H9 (cell line): ENCODE data around the gene DDX20. TPM values are rescaled to one million over a fixed set of nuclear protein-coding genes. Genes with fewer than 3 reads are reported as not detected.

ENCODE experiments used
- DNase-seq: peaks from one replicate; pipeline ENCODE4 v3.0.0-alpha.2; 2017
- H2AFZ ChIP-seq: one replicate; pipeline ENCODE4 v1.6.1; 2013; ENCODE audit warnings: mild to moderate bottlenecking, low read length, control low read depth, moderate library complexity
- H2AK5ac ChIP-seq: 2 replicates; pipeline ENCODE4 v1.6.1; 2013; ENCODE audit warnings: low read length, control low read depth, mixed read lengths; ENCODE audit not compliant: insufficient read length
- H2BK120ac ChIP-seq: one replicate; pipeline ENCODE4 v1.6.1; 2013; ENCODE audit warnings: low read depth, mild to moderate bottlenecking, low read length, control low read depth, inconsistent platforms; ENCODE audit not compliant: poor library complexity, severe bottlenecking
- H2BK12ac ChIP-seq: 2 replicates; pipeline ENCODE4 v1.6.1; 2013; ENCODE audit warnings: low read length, control low read depth, mixed read lengths, low read depth; ENCODE audit not compliant: insufficient read length
- H2BK15ac ChIP-seq: 2 replicates; pipeline ENCODE4 v1.6.1; 2013; ENCODE audit warnings: low read depth, low read length, control low read depth
- H2BK20ac ChIP-seq: one replicate; pipeline ENCODE4 v1.6.1; 2013; ENCODE audit warnings: low read depth, mild to moderate bottlenecking, low read length, control low read depth, inconsistent platforms; ENCODE audit not compliant: poor library complexity, severe bottlenecking
- H2BK5ac ChIP-seq: 2 replicates; pipeline ENCODE4 v1.6.1; 2013; ENCODE audit warnings: low read length, control low read depth, mixed read lengths; ENCODE audit not compliant: insufficient read length
- H3K14ac ChIP-seq: 2 replicates; pipeline ENCODE4 v1.6.1; 2013; ENCODE audit warnings: low read length, control low read depth; ENCODE audit not compliant: insufficient read depth
- H3K18ac ChIP-seq: 2 replicates; pipeline ENCODE4 v1.6.1; 2013; ENCODE audit warnings: low read depth, mild to moderate bottlenecking, mixed read lengths, low read length, control low read depth; ENCODE audit not compliant: insufficient read length
- H3K23ac ChIP-seq: 2 replicates; pipeline ENCODE4 v1.6.1; 2013; ENCODE audit warnings: low read length, control low read depth, mixed read lengths, low read depth; ENCODE audit not compliant: insufficient read length
- H3K23me2 ChIP-seq: 2 replicates; pipeline ENCODE4 v1.6.1; 2013; ENCODE audit warnings: low read depth, mild to moderate bottlenecking, mixed read lengths, low read length, control low read depth; ENCODE audit not compliant: insufficient read length, poor library complexity, severe bottlenecking
- H3K27ac ChIP-seq: 2 replicates; pipeline ENCODE4 v1.5.1; 2013; ENCODE audit warnings: low read length, control low read depth, mixed read lengths, low read depth; ENCODE audit not compliant: insufficient read length
- H3K27me3 ChIP-seq: 2 replicates; pipeline ENCODE4 v1.6.1; 2013; ENCODE audit warnings: low read length, control low read depth, inconsistent platforms; ENCODE audit not compliant: insufficient read depth
- H3K4ac ChIP-seq: 2 replicates; pipeline ENCODE4 v1.6.1; 2013; ENCODE audit warnings: low read depth, mild to moderate bottlenecking, control low read depth, inconsistent platforms, low read length, moderate library complexity
- H3K4me1 ChIP-seq: 2 replicates; pipeline ENCODE4 v1.6.1; 2013; ENCODE audit warnings: low read length, control low read depth, inconsistent platforms; ENCODE audit not compliant: insufficient read depth
- H3K4me2 ChIP-seq: 2 replicates; pipeline ENCODE4 v1.6.1; 2013; ENCODE audit warnings: low read length, control low read depth, mixed read lengths; ENCODE audit not compliant: insufficient read length, insufficient read depth
- H3K56ac ChIP-seq: 2 replicates; pipeline ENCODE4 v1.6.1; 2013; ENCODE audit warnings: low read depth, mild to moderate bottlenecking, mixed read lengths, low read length, control low read depth; ENCODE audit not compliant: insufficient read length
- H3K79me1 ChIP-seq: 2 replicates; pipeline ENCODE4 v1.6.1; 2013; ENCODE audit warnings: low read depth, mild to moderate bottlenecking, moderate library complexity, low read length, control low read depth, inconsistent platforms; ENCODE audit not compliant: insufficient read depth, poor library complexity, severe bottlenecking
- H3K79me2 ChIP-seq: 2 replicates; pipeline ENCODE4 v1.6.1; 2013; ENCODE audit warnings: low read length, control low read depth, inconsistent platforms; ENCODE audit not compliant: insufficient read depth
- H3K9ac ChIP-seq: 2 replicates; pipeline ENCODE4 v1.6.1; 2013; ENCODE audit warnings: low read length, control low read depth, mixed read lengths; ENCODE audit not compliant: insufficient read length; ENCODE audit errors: extremely low read depth
- H3K9me3 ChIP-seq: one replicate; pipeline ENCODE4 v1.6.1; 2013; ENCODE audit warnings: low read depth, low read length, inconsistent platforms; ENCODE audit not compliant: control insufficient read depth
- H3T11ph ChIP-seq: one replicate; pipeline ENCODE4 v1.6.1; 2013; ENCODE audit warnings: mild to moderate bottlenecking, low read length, control low read depth, inconsistent platforms
- H4K20me1 ChIP-seq: one replicate; pipeline ENCODE4 v1.6.1; 2013; ENCODE audit not compliant: control insufficient read depth, insufficient read length, insufficient read depth
- H4K5ac ChIP-seq: 2 replicates; pipeline ENCODE4 v1.6.1; 2013; ENCODE audit warnings: low read depth, mild to moderate bottlenecking, mixed read lengths, low read length, control low read depth; ENCODE audit not compliant: insufficient read length
- H4K8ac ChIP-seq: replicated peaks from 2 replicates; pipeline ENCODE4 v1.6.1; 2013; ENCODE audit warnings: low read length, control low read depth, mixed read lengths, low read depth; ENCODE audit not compliant: insufficient read length
- H4K91ac ChIP-seq: 2 replicates; pipeline ENCODE4 v1.6.1; 2013; ENCODE audit warnings: low read depth, mild to moderate bottlenecking, moderate library complexity, mixed read lengths, low read length, control low read depth; ENCODE audit not compliant: insufficient read length
- H3K27ac Mint-ChIP-seq, 3 experiments: 2 replicates in 2 of 3; 3 replicates in 1 of 3; pipeline ENCODE4 v1.8.0; 2020 to 2021; ENCODE audit warnings: mixed read lengths in 3 of 3, mild to moderate bottlenecking in 1 of 3, moderate library complexity in 1 of 3
- H3K27me3 Mint-ChIP-seq: 2 replicates; pipeline ENCODE4 v1.8.0; 2021; ENCODE audit warnings: low read depth, mild to moderate bottlenecking, moderate library complexity, mixed read lengths
- H3K36me3 Mint-ChIP-seq, 3 experiments: 2 replicates in 2 of 3; 3 replicates in 1 of 3; pipeline ENCODE4 v1.8.0; 2020 to 2021; ENCODE audit warnings: low read depth in 3 of 3, mixed read lengths in 3 of 3; ENCODE audit not compliant: insufficient read depth in 1 of 3
- H3K4me1 Mint-ChIP-seq, 2 experiments: 2 replicates each; pipeline ENCODE4 v1.8.0; 2020; ENCODE audit warnings: mixed read lengths in 2 of 2
- H3K4me3 Mint-ChIP-seq, 2 experiments: 2 replicates in 1 of 2; 3 replicates in 1 of 2; pipeline ENCODE4 v1.8.0; 2020 to 2021; ENCODE audit warnings: mild to moderate bottlenecking in 2 of 2, mixed read lengths in 2 of 2, moderate library complexity in 1 of 2
- H3K9me3 Mint-ChIP-seq, 2 experiments: 2 replicates in 1 of 2; 3 replicates in 1 of 2; pipeline ENCODE4 v1.8.0; 2020; ENCODE audit warnings: mild to moderate bottlenecking in 2 of 2, mixed read lengths in 2 of 2, moderate library complexity in 1 of 2
- WGBS: extraction: QIAGEN DNeasy Blood & Tissue Kit; methylation state at CpG from one replicate; pipeline ENCODE4 v1.1.7; 2013; ENCODE audit warnings: missing lambda C conversion rate, low lambda C conversion rate, mixed read lengths; ENCODE audit not compliant: insufficient read length; ENCODE audit errors: extremely low coverage; 5-methylcytosine and 5-hydroxymethylcytosine counted together
- total RNA-seq: library from RNA; stranded (reverse); gene quantifications from 2 replicates; pipeline ENCODE4 v1.2.1, GENCODE V29; 2021
- TF ChIP-seq, protein P1 (sequence below): fragments of 200-600 bp; sonication (generic); conservative IDR thresholded peaks from 3 replicates; pipeline ENCODE4 v1.8.0; 2021; ENCODE audit warnings: antibody characterized with exemption, mild to moderate bottlenecking

DDX20 gene
- total RNA-seq, 1 experiment from 2014 or later: 38.3 TPM

DNA sequence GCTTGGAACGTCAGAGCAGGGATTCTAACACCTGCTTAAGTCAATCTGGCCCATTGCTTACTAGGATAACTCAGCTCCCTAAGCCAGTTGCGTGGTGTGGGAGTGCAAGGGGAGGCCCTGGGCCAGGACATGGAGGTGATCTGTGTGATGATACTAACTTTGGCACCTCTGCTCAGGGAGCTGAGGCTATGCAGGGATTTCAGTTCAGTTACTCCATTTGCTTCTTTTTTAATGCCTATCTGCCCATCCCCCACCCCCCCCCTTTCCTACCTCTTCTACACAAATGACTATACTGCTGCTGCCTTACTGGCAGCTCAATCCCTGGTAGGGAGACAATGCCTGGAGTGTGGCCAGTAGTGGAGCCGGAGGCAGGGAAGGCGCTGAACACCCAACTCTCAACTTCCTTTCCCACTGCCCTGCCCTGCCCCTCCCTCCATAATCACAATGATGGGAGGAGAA, 36.0 kb upstream of the DDX20 start:
- no peak overlapping the region for H2BK15ac ChIP-seq
- H3K56ac ChIP-seq: no peak overlapping the region
- H3K4ac ChIP-seq: no peak overlapping the region
- DNase-seq: no peak
- no peaks in the 10 kb centered on the region for H3K23me2 ChIP-seq
- H3K36me3 Mint-ChIP-seq: peaks cover 0 to 2% (median 0%) of the 10 kb centered on the region in 3 experiments; a peak in 2 of 7 replicates
- no peak overlapping the region for H3K14ac ChIP-seq
- H3K4me3 Mint-ChIP-seq: no peak overlapping the region
- H2AFZ ChIP-seq: no peak overlapping the region
- no peaks in the 10 kb centered on the region for H3K9me3 ChIP-seq
- H3K9me3 Mint-ChIP-seq: no peaks in the 10 kb centered on the region; a peak in 1 of 5 replicates
- H2BK12ac ChIP-seq: no peak overlapping the region
- H3K4me1 ChIP-seq: peaks cover 11% of the 10 kb centered on the region; the same call in 1 of the 2 replicates
- H4K8ac ChIP-seq: no peak overlapping the region
- peaks cover 1% of the 10 kb centered on the region; the same call in 1 of the 2 replicates for H3K27me3 Mint-ChIP-seq
- no peak overlapping the region for H2BK120ac ChIP-seq
- WGBS: no CpG with 5 or more reads among the region's 4 CpGs
- no peak overlapping the region for H3T11ph ChIP-seq
- no peaks in the 10 kb centered on the region for H3K79me2 ChIP-seq
- H3K18ac ChIP-seq: no peak overlapping the region
- no peak overlapping the region for H3K27ac ChIP-seq
- TF ChIP-seq, protein P1, sequence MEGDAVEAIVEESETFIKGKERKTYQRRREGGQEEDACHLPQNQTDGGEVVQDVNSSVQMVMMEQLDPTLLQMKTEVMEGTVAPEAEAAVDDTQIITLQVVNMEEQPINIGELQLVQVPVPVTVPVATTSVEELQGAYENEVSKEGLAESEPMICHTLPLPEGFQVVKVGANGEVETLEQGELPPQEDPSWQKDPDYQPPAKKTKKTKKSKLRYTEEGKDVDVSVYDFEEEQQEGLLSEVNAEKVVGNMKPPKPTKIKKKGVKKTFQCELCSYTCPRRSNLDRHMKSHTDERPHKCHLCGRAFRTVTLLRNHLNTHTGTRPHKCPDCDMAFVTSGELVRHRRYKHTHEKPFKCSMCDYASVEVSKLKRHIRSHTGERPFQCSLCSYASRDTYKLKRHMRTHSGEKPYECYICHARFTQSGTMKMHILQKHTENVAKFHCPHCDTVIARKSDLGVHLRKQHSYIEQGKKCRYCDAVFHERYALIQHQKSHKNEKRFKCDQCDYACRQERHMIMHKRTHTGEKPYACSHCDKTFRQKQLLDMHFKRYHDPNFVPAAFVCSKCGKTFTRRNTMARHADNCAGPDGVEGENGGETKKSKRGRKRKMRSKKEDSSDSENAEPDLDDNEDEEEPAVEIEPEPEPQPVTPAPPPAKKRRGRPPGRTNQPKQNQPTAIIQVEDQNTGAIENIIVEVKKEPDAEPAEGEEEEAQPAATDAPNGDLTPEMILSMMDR: no peak
- no peak overlapping the region for H2BK5ac ChIP-seq
- H3K4me2 ChIP-seq: no peak overlapping the region
- H3K79me1 ChIP-seq: no peaks in the 10 kb centered on the region
- no peak overlapping the region for H4K91ac ChIP-seq
- no peak overlapping the region for H2AK5ac ChIP-seq
- peaks cover 34% of the 10 kb centered on the region in 2 experiments for H3K4me1 Mint-ChIP-seq
- H2BK20ac ChIP-seq: no peak overlapping the region
- no peak overlapping the region for H3K23ac ChIP-seq
- no peaks in the 10 kb centered on the region for H3K27me3 ChIP-seq
- H4K5ac ChIP-seq: no peak overlapping the region
- no peaks in the 10 kb centered on the region for H4K20me1 ChIP-seq
- H3K27ac Mint-ChIP-seq: no peak overlapping the region
- H3K9ac ChIP-seq: no peak overlapping the region
